ENCODE measurements around the gene LRMDA.

GRCh38 chr10:75707080-75707840, 275.8 kb downstream of the LRMDA start:
- TF ChIP-seq CTCF (IDR thresholded peaks at IDR 0.05) = no peak
- TF ChIP-seq POLR2AphosphoS5 (IDR thresholded peaks at IDR 0.05) = no peak
- TF ChIP-seq POLR2A (IDR thresholded peaks at IDR 0.05) = no peak
